AG09309 (cell line): ENCODE measurements around the gene SCGB2A2.

Source experiments
- DNase-seq: peaks from one replicate; pipeline ENCODE4 v3.0.0-alpha.2; 2010; ENCODE audit warnings: low read depth
- H3K4me3 ChIP-seq: 2 replicates; pipeline ENCODE4 v1.5.1; 2011; ENCODE audit warnings: mild to moderate bottlenecking, low read depth, low read length, moderate library complexity; ENCODE audit not compliant: control insufficient read depth
- CTCF ChIP-seq: IDR thresholded peaks from 2 replicates; pipeline ENCODE4 v1.5.1; 2011; ENCODE audit warnings: mild to moderate bottlenecking, low read depth, low read length, inconsistent platforms; ENCODE audit not compliant: insufficient read depth, control insufficient read depth; ENCODE audit errors: missing control alignments

Gene SCGB2A2

GRCh38 chr11:62280452-62280851 is 10.5 kb downstream of the SCGB2A2 start:
- H3K4me3 ChIP-seq: no peak overlapping the region
- DNase-seq: no peak
- TF ChIP-seq CTCF: no peak

GRCh38 chr11:62295504-62295903 is 25.5 kb downstream of the SCGB2A2 start:
- no peak for DNase-seq

GRCh38 chr11:62298975-62299374 is 29.0 kb downstream of the SCGB2A2 start, which contains the start of gene SCGB1D4:
TSS of gene SCGB1D4 (minus strand) at chr11:62299075. CDS start at chr11:62299010, 65 bp downstream.
- no peak for TF ChIP-seq CTCF
- DNase-seq: no peak
- no peak within 1 kb of the TSS for H3K4me3 ChIP-seq

More at GRCh38 chr11:62295504-62295903, 25.5 kb downstream of the SCGB2A2 start:
- H3K4me3 ChIP-seq: no peak overlapping the region
- no peak for TF ChIP-seq CTCF

GRCh38 chr11:62306227-62306626 is 36.3 kb downstream of the SCGB2A2 start:
- DNase-seq: no peak
- no peak overlapping the region for H3K4me3 ChIP-seq
- TF ChIP-seq CTCF: no peak

GRCh38 chr11:62307950-62308349 is 38.0 kb downstream of the SCGB2A2 start:
- TF ChIP-seq CTCF: no peak
- H3K4me3 ChIP-seq: no peak overlapping the region
- DNase-seq: no peak

- no peak for DNase-seq
- H3K4me3 ChIP-seq: no peak overlapping the region
- TF ChIP-seq CTCF: no peak
These were observed 40.0 kb downstream of the SCGB2A2 start for GRCh38 chr11:62309991-62310390.

- no peak for TF ChIP-seq CTCF
- DNase-seq: no peak
These were observed 45.5 kb downstream of the SCGB2A2 start for GRCh38 chr11:62315431-62315830.

More at GRCh38 chr11:62315431-62315830, 45.5 kb downstream of the SCGB2A2 start:
- no peak overlapping the region for H3K4me3 ChIP-seq
